ENCODE measurements around the gene GLS.

DNA sequence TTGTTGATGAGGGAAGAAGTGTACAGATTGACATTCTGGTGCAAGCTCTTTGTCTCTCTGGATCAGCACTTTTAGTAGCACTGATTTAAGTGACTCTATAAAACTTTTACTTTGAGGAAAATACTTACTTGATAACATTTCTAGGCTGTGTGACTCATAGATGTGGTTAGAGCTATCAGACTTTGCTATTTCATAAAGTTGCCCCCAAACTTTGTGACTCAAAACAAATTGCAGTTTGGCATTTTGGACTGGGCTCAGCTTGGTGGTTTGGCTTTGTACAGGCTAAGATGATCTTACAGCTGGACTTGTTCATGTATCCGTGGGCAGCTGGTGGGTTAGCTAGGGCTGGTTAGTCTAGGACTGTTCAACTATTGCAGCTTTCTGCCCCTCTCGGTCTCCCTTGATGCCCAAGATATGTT lies 42.1 kb upstream of the GLS start:
- TF ChIP-seq LEF1 (IDR thresholded peaks at IDR 0.05; ENCODE audit: borderline replicate concordance) (no peak), NFRKB (IDR thresholded peaks at IDR 0.05) (no peak), TARDBP (IDR thresholded peaks at IDR 0.05) (no peak), FOXK2 (IDR thresholded peaks at IDR 0.05) (no peak), ELF4 (IDR thresholded peaks at IDR 0.05) (no peak), L3MBTL2 (conservative IDR thresholded peaks at IDR 0.05) (no peak), SP1 (IDR thresholded peaks at IDR 0.05) (no peak), FOXA1 (IDR thresholded peaks at IDR 0.05) (no peak), ARNT (IDR thresholded peaks at IDR 0.05) (no peak), ZNF384 (IDR thresholded peaks at IDR 0.05) (no peak), HDGF (IDR thresholded peaks at IDR 0.05; ENCODE audit: borderline replicate concordance) (no peak), FOXM1 (IDR thresholded peaks at IDR 0.05; ENCODE audit: borderline replicate concordance) (no peak), SUZ12 (IDR thresholded peaks at IDR 0.05) (no peak)
- TF ChIP-seq, protein P1, sequence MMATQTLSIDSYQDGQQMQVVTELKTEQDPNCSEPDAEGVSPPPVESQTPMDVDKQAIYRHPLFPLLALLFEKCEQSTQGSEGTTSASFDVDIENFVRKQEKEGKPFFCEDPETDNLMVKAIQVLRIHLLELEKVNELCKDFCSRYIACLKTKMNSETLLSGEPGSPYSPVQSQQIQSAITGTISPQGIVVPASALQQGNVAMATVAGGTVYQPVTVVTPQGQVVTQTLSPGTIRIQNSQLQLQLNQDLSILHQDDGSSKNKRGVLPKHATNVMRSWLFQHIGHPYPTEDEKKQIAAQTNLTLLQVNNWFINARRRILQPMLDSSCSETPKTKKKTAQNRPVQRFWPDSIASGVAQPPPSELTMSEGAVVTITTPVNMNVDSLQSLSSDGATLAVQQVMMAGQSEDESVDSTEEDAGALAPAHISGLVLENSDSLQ (IDR thresholded peaks at IDR 0.05), result no peak

All from HEK293T (cell line).